Keratinocyte (primary cell): Measurements from ENCODE around the gene STBD1. TPM values are rescaled to one million over a fixed set of nuclear protein-coding genes. Genes with fewer than 3 reads are reported as not detected.
"Not testable (repeated sequence)": the region's sequence is repeated elsewhere in the genome, so short reads cannot be mapped to it uniquely, and the experiment has no call there.

Experiments
- DNase-seq: peaks from one replicate; pipeline ENCODE4 v3.0.0-alpha.2; 2011; ENCODE audit warnings: low read depth, missing footprints, low spot score
- FAIRE-seq: peaks from 2 replicates; lab custom pipeline; 2011; peaks lifted over from hg19 to GRCh38; lab: Jason Lieb, UNC
- H2AFZ ChIP-seq: 2 replicates; pipeline ENCODE4 v1.6.0; 2012; ENCODE audit warnings: low read length, control low read depth, inconsistent platforms; ENCODE audit not compliant: control insufficient read depth
- H3K27ac ChIP-seq: 2 replicates; pipeline ENCODE4 v1.5.1; 2011; ENCODE audit warnings: low read length; ENCODE audit not compliant: control insufficient read depth, insufficient read depth
- H3K27me3 ChIP-seq: 3 replicates; pipeline ENCODE4 v1.6.0; 2011; ENCODE audit warnings: low read length; ENCODE audit not compliant: control insufficient read depth, insufficient read depth; ENCODE audit errors: extremely low read depth
- H3K36me3 ChIP-seq, 2 experiments: 2 replicates in 1 of 2; 3 replicates in 1 of 2; pipeline ENCODE4 v1.5.1; 2011; ENCODE audit warnings: low read length in 2 of 2, mild to moderate bottlenecking in 1 of 2; ENCODE audit not compliant: control insufficient read depth in 2 of 2, insufficient read depth in 2 of 2; ENCODE audit errors: extremely low read depth in 1 of 2
- H3K4me1 ChIP-seq: 3 replicates; pipeline ENCODE4 v1.5.1; 2011; ENCODE audit warnings: low read length; ENCODE audit not compliant: control insufficient read depth, insufficient read depth; ENCODE audit errors: extremely low read depth
- H3K4me2 ChIP-seq: 3 replicates; pipeline ENCODE4 v1.6.0; 2011; ENCODE audit warnings: low read depth, low read length; ENCODE audit not compliant: control insufficient read depth, insufficient read depth; ENCODE audit errors: extremely low read depth
- H3K4me3 ChIP-seq, 3 experiments: fragments of 200-600 bp in 1 of 3; sonication (generic) in 1 of 3; 2 replicates in 2 of 3; 3 replicates in 1 of 3; pipeline ENCODE4 v1.5.1; 2011 to 2016; ENCODE audit warnings: low read length in 3 of 3, mild to moderate bottlenecking in 3 of 3, control low read depth in 2 of 3, inconsistent platforms in 1 of 3, low read depth in 1 of 3, mixed read lengths in 1 of 3, mixed run types in 1 of 3, moderate library complexity in 1 of 3; ENCODE audit not compliant: control insufficient read depth in 2 of 3, insufficient read depth in 2 of 3; ENCODE audit errors: extremely low read depth in 1 of 3
- H3K79me2 ChIP-seq: 2 replicates; pipeline ENCODE4 v1.6.0; 2012; ENCODE audit warnings: low read length; ENCODE audit not compliant: control insufficient read depth, insufficient read depth
- H3K9ac ChIP-seq: 3 replicates; pipeline ENCODE4 v1.6.0; 2011; ENCODE audit warnings: low read length; ENCODE audit not compliant: control insufficient read depth, insufficient read depth; ENCODE audit errors: extremely low read depth
- H3K9me1 ChIP-seq: 3 replicates; pipeline ENCODE4 v1.6.0; 2011; ENCODE audit warnings: low read length; ENCODE audit not compliant: control insufficient read depth, insufficient read depth; ENCODE audit errors: extremely low read depth
- H3K9me3 ChIP-seq: 2 replicates; pipeline ENCODE4 v1.5.1; 2012; ENCODE audit warnings: low read depth, low read length; ENCODE audit not compliant: control insufficient read depth
- H4K20me1 ChIP-seq: 3 replicates; pipeline ENCODE4 v1.6.0; 2011; ENCODE audit warnings: low read length; ENCODE audit not compliant: control insufficient read depth, insufficient read depth; ENCODE audit errors: extremely low read depth
- CTCF ChIP-seq, 3 experiments: IDR thresholded peaks in 1 of 3; conservative IDR thresholded peaks in 1 of 3; optimal IDR thresholded peaks in 1 of 3; 2 replicates in 2 of 3; 3 replicates in 1 of 3; pipeline versions ENCODE3 to v1.5.1; 2011; ENCODE audit warnings: low read length in 3 of 3, mild to moderate bottlenecking in 3 of 3, moderate library complexity in 2 of 3, control low read depth in 1 of 3, inconsistent platforms in 1 of 3; ENCODE audit not compliant: insufficient read depth in 2 of 3; ENCODE audit errors: extremely low read depth in 1 of 3
- EZH2 ChIP-seq: IDR thresholded peaks from one replicate; pipeline ENCODE4 v1.6.1; 2012; ENCODE audit warnings: inconsistent platforms, mild to moderate bottlenecking, low read length, moderate library complexity
- dilution Hi-C: fragments of 300-500 bp; cut with MboI; formaldehyde crosslinking; loops from one replicate; pipeline ENCODE4 v1.7.0; 2020; ENCODE audit warnings: low sequenced_read_pairs; ENCODE audit not compliant: extremely low pct_ligation_motif_present
- polyA plus RNA-seq, 5 experiments: library from polyadenylated mRNA; depleted of rRNA in 3 of 5; stranded (reverse) in 3 of 5; stranded (forward) in 1 of 5; unstranded in 1 of 5; fragments of >200 nt; gene quantifications; 1 replicate in 1 of 5; 2 replicates in 3 of 5; 3 replicates in 1 of 5; pipeline versions ENCODE4 v1.2.1 to v1.2.3, GENCODE V29; 2011 to 2012; ENCODE audit warnings: missing spikeins in 2 of 5, low read depth in 1 of 5, low replicate concordance in 1 of 5
- small RNA-seq, 3 experiments: library from RNA; depleted of rRNA; stranded (forward); fragments of <200 nt; gene quantifications; one replicate each; pipeline ENCODE3, GENCODE V24; 2012; ENCODE audit warnings: low read depth in 3 of 3, low replicate concordance in 1 of 3; ENCODE audit not compliant: insufficient read length in 3 of 3

STBD1 gene
- polyA plus RNA-seq, 1 donor (not counting 4 experiments of a cell fraction or from before 2014, with no cell fraction given) = 0.41 TPM

- FAIRE-seq = no peak
- Histone ChIP-seq H3K9me1 (no peaks in the 10 kb centered on the region), H3K27me3 (peaks cover 9% of the 10 kb centered on the region), H4K20me1 (no peaks in the 10 kb centered on the region), H3K27ac (no peak overlapping the region), H3K9ac (no peak overlapping the region), H3K4me2 (no peak overlapping the region), H3K4me1 (no peaks in the 10 kb centered on the region), H3K36me3 (no peaks in the 10 kb centered on the region), H3K4me3 (no peak overlapping the region), H3K9me3 (peaks cover 2% of the 10 kb centered on the region), H3K79me2 (no peaks in the 10 kb centered on the region), H2AFZ (no peak overlapping the region)
- DNase-seq = no peak
- dilution Hi-C loops = no loop called here
- TF ChIP-seq CTCF (optimal IDR thresholded peaks at IDR 0.05 in 1 of 3, IDR thresholded peaks at IDR 0.05 in 1 of 3, conservative IDR thresholded peaks at IDR 0.05 in 1 of 3; ENCODE audit: extremely low read depth in 1 of 3, insufficient read depth in 2 of 3, low read length in 3 of 3) = no peak
- TF ChIP-seq EZH2 = no peak
These were observed 51.4 kb downstream of the STBD1 start for GRCh38 chr4:76357981-76358380.

- H3K9me3 ChIP-seq, H3K9ac ChIP-seq, H3K27me3 ChIP-seq, DNase-seq, H3K4me2 ChIP-seq, H3K4me1 ChIP-seq, dilution Hi-C loops, H3K27ac ChIP-seq, H3K79me2 ChIP-seq, H3K36me3 ChIP-seq, H3K9me1 ChIP-seq, FAIRE-seq, H4K20me1 ChIP-seq, H2AFZ ChIP-seq, H3K4me3 ChIP-seq: not testable (repeated sequence)
These were observed 53.4 kb downstream of the STBD1 start for GRCh38 chr4:76359881-76360466.

Small RNA genes lying within 50 kb of the gene (small RNA-seq; reads per million reads assigned to genes)
- 0 reads per million in 3 experiments for gene RNU6-1000P

Other genes starting within 250 kb of the STBD1 start
- gene ART3, start 232.0 kb upstream of the STBD1 start, polyA plus RNA-seq = 0.23 to 0.64 TPM (median 0.46 TPM) in 3 replicates
- gene NUP54, start 158.3 kb upstream of the STBD1 start, polyA plus RNA-seq = 28.1 to 59.2 TPM (median 33.8 TPM) in 3 replicates
- gene SCARB2, start 92.9 kb upstream of the STBD1 start, polyA plus RNA-seq = 47.4 to 78.8 TPM (median 72.2 TPM) in 3 replicates
- gene FAM47E, start 55.0 kb upstream of the STBD1 start, polyA plus RNA-seq = 0.16 to 0.29 TPM (median 0.28 TPM) in 3 replicates
- gene CCDC158, start 114.4 kb downstream of the STBD1 start, polyA plus RNA-seq = 0.01 TPM in 1 of 3 replicates, not detected in the others
- gene SHROOM3, start 128.5 kb downstream of the STBD1 start, polyA plus RNA-seq = 4.9 to 7.3 TPM (median 4.9 TPM) in 3 replicates